Measurements from ENCODE around the gene RRP12. TPM values are rescaled to one million over a fixed set of nuclear protein-coding genes. Genes with fewer than 3 reads are reported as not detected.

RRP12 gene
- total RNA-seq, 6 donors from 2014 or later = 20.4 to 38.2 (median 28.9) TPM

DNA sequence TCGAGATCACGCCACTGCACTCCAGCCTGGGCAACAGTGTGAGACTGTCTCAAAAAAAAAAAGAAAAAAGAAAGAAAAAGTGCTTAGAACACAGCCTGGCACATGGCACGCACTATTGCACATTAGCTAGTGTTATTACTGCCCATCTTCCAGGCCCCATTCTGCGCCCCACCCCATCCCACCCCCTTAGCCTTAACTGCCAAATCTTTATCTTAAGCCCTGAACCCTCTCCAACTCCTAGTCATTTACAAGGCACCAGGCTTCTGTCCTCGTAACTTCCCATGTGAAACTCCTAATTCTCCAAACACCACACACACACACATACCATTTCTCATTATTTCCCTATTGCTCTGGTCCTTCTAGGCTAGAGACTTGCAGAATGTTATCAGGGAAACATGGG is 71.4 kb downstream of the RRP12 start:
- Histone ChIP-seq H3K27me3 (no peaks in the 10 kb centered on the region), H3K4me1 (peaks cover 26 to 62% (median 34%) of the 10 kb centered on the region in 4 donors), H3K27ac (peak overlapping the region in 2 of 4 donors; percentile 4 to 8), H3K36me3 (peaks cover 0 to 10% (median 2%) of the 10 kb centered on the region in 4 donors), H3K4me3 (no peak overlapping the region), H3K9me3 (no peaks in the 10 kb centered on the region)
- WGBS, 2 donors = 80 to 90% methylated on average over 5 of the region's 5 CpGs
- ATAC-seq (ENCODE audit: low FRiP score in 2 of 2) = no peak
- no peak for DNase-seq
- TF ChIP-seq, protein P1, sequence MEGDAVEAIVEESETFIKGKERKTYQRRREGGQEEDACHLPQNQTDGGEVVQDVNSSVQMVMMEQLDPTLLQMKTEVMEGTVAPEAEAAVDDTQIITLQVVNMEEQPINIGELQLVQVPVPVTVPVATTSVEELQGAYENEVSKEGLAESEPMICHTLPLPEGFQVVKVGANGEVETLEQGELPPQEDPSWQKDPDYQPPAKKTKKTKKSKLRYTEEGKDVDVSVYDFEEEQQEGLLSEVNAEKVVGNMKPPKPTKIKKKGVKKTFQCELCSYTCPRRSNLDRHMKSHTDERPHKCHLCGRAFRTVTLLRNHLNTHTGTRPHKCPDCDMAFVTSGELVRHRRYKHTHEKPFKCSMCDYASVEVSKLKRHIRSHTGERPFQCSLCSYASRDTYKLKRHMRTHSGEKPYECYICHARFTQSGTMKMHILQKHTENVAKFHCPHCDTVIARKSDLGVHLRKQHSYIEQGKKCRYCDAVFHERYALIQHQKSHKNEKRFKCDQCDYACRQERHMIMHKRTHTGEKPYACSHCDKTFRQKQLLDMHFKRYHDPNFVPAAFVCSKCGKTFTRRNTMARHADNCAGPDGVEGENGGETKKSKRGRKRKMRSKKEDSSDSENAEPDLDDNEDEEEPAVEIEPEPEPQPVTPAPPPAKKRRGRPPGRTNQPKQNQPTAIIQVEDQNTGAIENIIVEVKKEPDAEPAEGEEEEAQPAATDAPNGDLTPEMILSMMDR (IDR thresholded peaks at IDR 0.05) = no peak
- no peak for TF ChIP-seq POLR2AphosphoS5 (IDR thresholded peaks at IDR 0.05)
- TF ChIP-seq POLR2A (IDR thresholded peaks at IDR 0.05) = no peak
- TF ChIP-seq EP300 (IDR thresholded peaks at IDR 0.05) = no peak

GRCh38 chr10:97328646-97329453 is 72.3 kb downstream of the RRP12 start:
- Histone ChIP-seq H3K36me3 (peaks cover 0 to 10% (median 2%) of the 10 kb centered on the region in 4 donors), H3K4me3 (no peak overlapping the region), H3K27ac (peak overlapping the region; percentile 14 to 72 (median 54)), H3K9me3 (no peaks in the 10 kb centered on the region), H3K4me1 (peaks cover 26 to 62% (median 34%) of the 10 kb centered on the region in 4 donors), H3K27me3 (no peaks in the 10 kb centered on the region)
- 80 to 86% methylated on average over 3 of the region's 3 CpGs for WGBS, 2 donors
- TF ChIP-seq, protein P1 (IDR thresholded peaks at IDR 0.05) = no peak
- TF ChIP-seq EP300 (IDR thresholded peaks at IDR 0.05) (no peak), POLR2A (IDR thresholded peaks at IDR 0.05) (no peak), POLR2AphosphoS5 (IDR thresholded peaks at IDR 0.05) (no peak)
- ATAC-seq (ENCODE audit: low FRiP score in 2 of 2) (no peak), DNase-seq (no peak)

DNA sequence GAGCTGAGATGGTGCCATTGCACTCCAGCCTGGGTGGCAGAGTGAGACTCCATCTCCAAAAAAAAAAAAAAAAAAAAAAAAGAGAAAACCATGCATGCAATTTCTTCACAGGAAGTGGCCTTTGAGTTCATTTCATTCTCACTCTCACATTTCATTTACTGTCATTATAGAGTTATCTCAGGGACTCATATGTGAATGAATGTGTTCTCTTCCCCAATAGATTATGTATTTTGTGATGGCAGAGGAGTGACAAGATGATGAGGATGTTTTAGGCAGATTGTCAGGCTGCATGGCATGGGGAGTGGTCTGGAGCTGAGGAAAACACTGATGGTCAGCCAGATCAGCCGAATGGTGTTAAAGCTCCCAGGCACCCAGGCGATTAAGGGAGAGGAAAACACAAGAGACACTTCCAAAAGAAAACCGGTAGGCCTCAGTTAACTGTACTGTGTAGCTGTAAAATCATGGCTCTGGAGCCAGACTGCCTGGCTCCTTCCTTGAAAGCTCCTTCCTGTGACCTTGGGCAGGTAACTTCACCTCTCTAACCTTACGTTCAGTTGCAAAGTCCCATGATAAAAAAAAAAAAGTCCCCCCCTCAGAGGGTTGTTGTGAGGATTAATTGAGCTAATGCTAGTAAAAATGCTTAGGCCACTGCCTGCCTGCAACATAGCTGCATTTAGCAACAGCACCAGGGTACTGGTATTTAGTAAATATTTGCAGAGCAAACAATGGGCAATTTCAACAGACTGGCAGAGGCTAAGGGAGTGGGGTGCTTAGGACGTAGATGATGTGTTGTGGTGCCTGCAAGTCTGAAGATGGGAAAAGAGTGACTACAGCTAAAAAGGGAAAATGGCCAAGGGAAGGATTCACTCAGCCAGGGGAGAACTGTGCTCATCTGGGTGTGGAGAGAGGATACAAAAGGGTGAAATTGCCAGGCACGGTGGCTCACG is 73.5 kb downstream of the RRP12 start:
- H3K27ac ChIP-seq = peak overlapping the region; percentile 51 to 72 (median 57)
- H3K36me3 ChIP-seq = peaks cover 0 to 10% (median 2%) of the 10 kb centered on the region in 4 donors
- no peaks in the 10 kb centered on the region for H3K27me3 ChIP-seq
- 54 to 61% methylated on average over 7 of the region's 7 CpGs for WGBS, 2 donors
- TF ChIP-seq EP300 (IDR thresholded peaks at IDR 0.05) (peak in 1 of 4 donors; percentile 48), POLR2A (IDR thresholded peaks at IDR 0.05) (no peak), POLR2AphosphoS5 (IDR thresholded peaks at IDR 0.05) (peak in 1 of 2 donors; percentile 37)
- TF ChIP-seq, protein P1 (IDR thresholded peaks at IDR 0.05) = no peak
- peak in 1 of 2 donors; percentile 48 for DNase-seq
- H3K4me3 ChIP-seq = no peak overlapping the region
- no peaks in the 10 kb centered on the region for H3K9me3 ChIP-seq
- peak; percentile 36 to 80 for ATAC-seq (ENCODE audit: low FRiP score in 2 of 2)
- H3K4me1 ChIP-seq = peaks cover 26 to 51% (median 29%) of the 10 kb centered on the region in 4 donors

- WGBS, 2 donors = 86 to 87% methylated on average over 9 of the region's 9 CpGs
- Histone ChIP-seq H3K4me3 (no peak overlapping the region), H3K27me3 (no peaks in the 10 kb centered on the region), H3K27ac (no peak overlapping the region), H3K36me3 (peaks cover 0 to 10% (median 2%) of the 10 kb centered on the region in 4 donors), H3K4me1 (peaks cover 25 to 49% (median 29%) of the 10 kb centered on the region in 4 donors), H3K9me3 (no peaks in the 10 kb centered on the region)
- DNase-seq = no peak
- no peak for TF ChIP-seq POLR2A (IDR thresholded peaks at IDR 0.05)
- ATAC-seq (ENCODE audit: low FRiP score in 2 of 2) = no peak
Observed at GRCh38 chr10:97325754-97326153, 75.4 kb downstream of the RRP12 start.

DNA sequence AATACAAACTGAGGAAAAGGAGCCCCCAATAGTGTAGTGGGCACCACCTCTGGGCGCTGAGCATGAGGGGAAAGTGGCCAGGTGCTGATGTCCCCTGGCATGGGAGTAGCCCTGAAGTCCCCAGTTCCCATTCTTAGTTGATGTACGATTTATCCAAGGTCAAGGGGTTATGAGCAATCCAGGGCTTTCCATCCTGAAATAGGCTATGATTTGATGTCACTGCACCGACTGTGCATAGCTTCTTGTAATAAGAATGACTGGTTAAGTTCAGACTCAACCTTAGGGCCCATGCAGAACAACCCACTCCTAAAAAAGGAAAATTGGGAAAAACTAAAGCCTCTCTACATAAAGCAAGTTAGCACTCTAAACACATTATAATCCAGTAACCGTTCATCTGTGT is 77.6 kb downstream of the RRP12 start:
- Histone ChIP-seq H3K9me3 (no peaks in the 10 kb centered on the region), H3K4me1 (peaks cover 23 to 42% (median 26%) of the 10 kb centered on the region in 4 donors), H3K36me3 (peaks cover 0 to 1% (median 0%) of the 10 kb centered on the region in 4 donors), H3K27ac (no peak overlapping the region), H3K4me3 (no peak overlapping the region), H3K27me3 (no peaks in the 10 kb centered on the region)
- WGBS, 2 donors = 89 to 90% methylated on average over 4 of the region's 4 CpGs
- no peak for DNase-seq
- no peak for ATAC-seq (ENCODE audit: low FRiP score in 2 of 2)
- TF ChIP-seq EP300 (IDR thresholded peaks at IDR 0.05) = no peak
- TF ChIP-seq POLR2A (IDR thresholded peaks at IDR 0.05) = no peak
- TF ChIP-seq POLR2AphosphoS5 (IDR thresholded peaks at IDR 0.05) = no peak
- TF ChIP-seq, protein P1 (IDR thresholded peaks at IDR 0.05) = no peak
